Amygdala (tissue), 56 donors: ENCODE data around the gene TBL3.
"Not testable (repeated sequence)": the region's sequence is repeated elsewhere in the genome, so short reads cannot be mapped to it uniquely, and the experiment has no call there.

Source experiments
- DNase-seq, 56 donors: peaks; one replicate each; lab custom pipeline; 2025; lab: John Stamatoyannopoulos, UW

TBL3 gene

DNA sequence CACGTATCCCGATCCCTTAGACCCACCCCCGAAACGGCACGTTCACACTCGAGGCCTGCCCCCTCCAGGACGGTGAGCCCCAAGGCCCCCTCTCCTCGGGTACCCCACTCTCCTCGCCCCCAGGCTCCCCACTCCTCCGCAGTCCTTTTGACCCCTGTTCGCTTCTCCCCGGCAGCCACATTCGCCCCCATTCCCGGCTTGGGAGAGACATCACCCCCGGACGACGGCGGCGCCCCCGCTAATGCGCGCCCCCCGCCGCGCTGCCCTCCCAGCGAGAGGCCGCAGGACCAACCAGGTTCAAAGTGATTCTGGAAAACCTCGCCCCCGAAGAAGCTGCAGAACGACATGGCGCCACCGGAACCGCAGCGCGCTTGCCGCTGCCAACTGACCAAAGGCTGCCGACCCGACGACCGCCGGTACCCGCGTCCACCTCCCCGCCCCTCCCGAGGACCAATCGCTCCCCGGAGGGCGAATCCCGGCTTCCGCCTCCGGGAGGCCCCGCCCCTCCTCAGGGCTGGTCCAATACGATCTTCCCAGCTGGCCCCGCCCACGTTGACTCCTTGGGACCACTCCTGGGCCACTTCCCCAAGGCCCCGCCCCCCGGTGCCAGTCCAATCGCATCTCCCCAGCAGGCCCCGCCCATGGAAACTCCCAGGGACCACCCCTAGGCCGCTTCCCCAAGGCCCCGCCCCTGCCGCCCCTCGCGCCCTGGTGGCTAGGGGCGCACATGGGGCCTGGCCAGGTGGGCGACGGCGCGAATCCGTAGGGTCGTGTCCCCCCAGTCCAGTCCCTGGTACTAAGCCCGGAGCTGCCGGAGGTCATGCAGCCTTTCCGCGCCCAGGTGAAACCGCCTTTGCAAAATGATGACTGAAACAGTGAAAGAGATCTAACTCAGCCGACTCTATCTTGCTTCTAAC, 28.8 kb upstream of the TBL3 start, which contains the start of gene MSRB1:
MSRB1 (minus strand) TSS at position 390 of the 917 bp plus-strand sequence; CDS start at position 347, 43 bp downstream.
- peak; percentile 24 to 99 (median 98) for DNase-seq

- no peak for DNase-seq
Measured at GRCh38 chr16:1944612-1945199, 27.1 kb upstream of the TBL3 start.

- DNase-seq = no peak
Measured at GRCh38 chr16:1945559-1946391, 26.1 kb upstream of the TBL3 start.

DNA sequence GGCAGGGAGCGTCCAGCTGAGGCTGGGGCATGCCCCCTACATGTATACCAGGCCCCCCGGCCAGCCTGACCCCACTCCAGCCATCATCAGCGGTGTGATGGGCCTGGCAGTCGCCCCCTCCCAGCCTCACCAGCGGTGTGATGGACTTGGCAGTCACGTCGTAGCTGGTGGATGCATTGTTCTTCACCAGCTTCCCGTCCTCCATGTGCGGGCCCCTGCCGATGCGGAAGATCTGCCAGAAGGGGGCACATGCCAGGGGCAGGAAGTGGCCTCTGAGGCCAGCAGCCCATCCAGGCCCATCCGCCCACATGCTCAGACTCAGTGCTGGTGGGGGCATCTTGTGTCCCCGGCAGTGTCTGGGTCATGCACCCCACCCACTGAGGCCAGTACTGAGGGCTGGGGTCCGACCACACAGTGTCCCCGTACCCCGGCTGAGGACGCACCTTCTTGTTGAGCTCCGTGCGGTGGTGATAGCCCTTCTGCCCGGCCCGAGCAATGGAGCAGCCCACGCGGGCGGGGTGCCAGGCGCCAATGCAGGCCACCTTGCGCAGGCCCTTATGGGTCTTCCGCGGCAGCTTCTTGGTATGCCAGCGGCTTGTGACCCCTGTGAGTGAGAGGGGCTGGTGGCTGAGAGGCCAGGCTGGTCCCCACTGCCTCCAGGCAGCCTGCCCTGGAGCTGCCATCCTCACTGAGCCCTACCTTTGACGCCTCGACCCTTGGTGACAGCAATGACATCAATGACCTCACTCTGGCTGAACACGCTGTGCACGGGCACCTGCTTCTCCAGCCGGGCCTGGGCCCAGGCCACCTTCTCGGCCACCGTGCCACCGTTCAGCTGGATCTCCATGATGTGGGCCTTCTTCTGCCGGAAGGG, 25.1 kb upstream of the TBL3 start:
- no peak for DNase-seq

DNA sequence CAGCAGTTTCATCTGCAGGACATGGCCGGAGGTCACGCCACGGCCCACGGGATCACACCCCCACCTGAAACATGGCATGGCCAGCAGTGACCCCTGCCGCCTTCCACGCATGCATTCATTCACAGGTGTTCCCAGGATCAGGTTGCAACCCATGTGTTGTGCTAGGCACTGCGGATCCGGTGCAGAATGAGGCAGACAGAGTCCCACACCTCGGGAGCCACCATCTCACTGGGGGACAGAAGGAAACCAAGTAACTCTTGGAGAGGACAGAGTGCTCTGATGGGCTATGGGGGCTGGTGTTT, 24.5 kb upstream of the TBL3 start:
- DNase-seq = no peak

- DNase-seq = no peak
Measured at GRCh38 chr16:1949507-1949906, 22.3 kb upstream of the TBL3 start.

DNA sequence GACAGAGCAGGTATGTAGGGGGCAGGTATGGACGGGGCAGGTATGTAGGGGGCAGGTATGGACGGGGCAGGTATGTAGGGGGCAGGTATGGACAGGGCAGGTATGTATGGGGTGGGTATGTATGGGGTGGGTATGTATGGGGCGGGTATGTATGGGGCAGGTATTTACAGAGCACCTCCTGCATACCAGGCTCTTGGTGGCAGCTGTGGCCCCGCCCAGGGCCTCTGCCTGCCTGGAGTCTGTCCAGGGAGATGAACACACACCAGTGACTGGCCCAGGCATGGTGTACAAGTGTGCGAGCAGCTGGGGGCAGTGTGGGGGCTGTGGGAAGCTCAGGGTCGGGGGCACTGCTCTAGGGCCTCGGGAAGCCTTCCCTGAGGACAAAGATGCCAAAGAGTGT, 21.8 kb upstream of the TBL3 start:
- no peak for DNase-seq

GRCh38 chr16:1950559-1950958, 21.3 kb upstream of the TBL3 start:
- DNase-seq = no peak

DNA sequence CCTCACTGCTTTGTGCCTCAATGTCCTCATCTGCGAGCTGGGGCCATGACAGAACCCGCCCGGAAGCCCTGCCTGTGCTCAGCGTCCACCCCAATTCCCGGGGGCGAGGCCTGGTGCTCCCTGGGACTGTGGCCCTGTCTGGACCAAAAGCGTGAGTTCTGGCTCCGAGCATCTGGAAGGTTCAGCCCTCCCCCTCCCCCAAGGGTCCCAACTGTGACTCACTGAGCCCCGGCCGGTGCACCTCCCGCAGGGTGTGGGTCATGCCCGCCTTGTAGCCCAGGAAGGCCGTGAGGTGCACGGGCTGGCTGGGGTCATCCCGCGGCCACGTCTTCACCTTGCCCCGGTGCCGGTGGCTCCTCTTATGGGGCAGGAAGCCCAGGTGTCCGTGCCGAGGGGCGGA, 18.1 kb upstream of the TBL3 start:
- no peak for DNase-seq

DNA sequence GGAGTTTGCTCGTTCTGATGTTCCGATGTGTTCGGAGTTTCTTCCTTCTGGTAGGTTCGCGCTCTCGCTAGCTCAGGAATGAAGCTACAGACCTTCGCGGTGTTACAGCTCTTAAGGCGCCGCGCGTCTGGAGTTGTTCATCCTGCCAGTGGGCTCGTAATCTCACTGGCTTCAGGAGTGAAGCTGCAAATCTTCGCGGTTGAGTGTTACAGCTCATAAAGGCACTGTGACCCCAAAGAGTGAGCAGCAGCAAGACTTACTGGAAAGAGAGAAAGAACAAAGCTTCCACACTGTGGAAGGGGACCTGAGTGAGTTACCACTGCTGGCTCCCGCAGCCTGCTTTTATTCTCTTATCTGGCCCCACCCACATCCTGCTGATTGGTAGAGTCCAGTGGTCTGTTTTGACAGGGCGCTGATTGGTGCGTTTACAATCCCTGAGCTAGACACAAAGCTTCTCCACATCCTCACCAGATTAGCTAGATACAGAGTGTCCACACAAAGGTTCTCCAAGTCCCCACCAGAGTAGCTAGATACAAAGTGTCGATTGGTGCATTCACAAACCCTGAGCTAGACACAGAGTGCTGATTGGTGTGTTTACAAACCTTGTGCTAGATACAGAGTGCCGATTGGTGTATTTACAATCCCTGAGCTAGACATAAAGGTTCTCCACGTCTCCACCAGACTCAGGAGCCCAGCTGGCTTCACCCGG, 14.3 kb upstream of the TBL3 start:
- not testable (repeated sequence) for DNase-seq

DNA sequence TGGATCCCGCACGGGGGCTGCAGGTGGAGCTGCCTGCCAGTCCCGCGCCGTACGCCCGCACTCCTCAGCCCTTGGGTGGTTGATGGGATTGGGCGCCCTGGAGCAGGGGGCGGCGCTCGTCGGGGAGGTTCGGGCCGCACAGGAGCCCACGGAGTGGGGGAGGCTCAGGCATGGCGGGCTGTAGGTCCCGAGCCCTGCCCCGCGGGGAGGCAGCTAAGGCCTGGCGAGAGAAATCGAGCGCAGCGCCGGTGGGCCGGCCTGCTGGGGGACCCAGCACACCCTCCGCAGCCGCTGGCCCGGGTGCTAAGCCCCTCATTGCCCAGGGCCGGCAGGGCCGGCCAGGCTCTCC, 13.7 kb upstream of the TBL3 start:
- DNase-seq = not testable (repeated sequence)

GRCh38 chr16:1958715-1959268, 13.1 kb upstream of the TBL3 start:
- DNase-seq = no peak

GRCh38 chr16:1959269-1960039, 12.4 kb upstream of the TBL3 start, which contains the start of gene NDUFB10:
Gene NDUFB10 (plus strand): TSS chr16:1959538. CDS start chr16:1959625, 87 bp downstream.
- DNase-seq = peak; percentile 37 to 93 (median 80)

GRCh38 chr16:1960665-1961630, 10.9 kb upstream of the TBL3 start:
- peak in 1 of 56 donors; percentile 17 for DNase-seq

- DNase-seq = no peak
Measured at GRCh38 chr16:1961651-1962067, 10.2 kb upstream of the TBL3 start.

DNA sequence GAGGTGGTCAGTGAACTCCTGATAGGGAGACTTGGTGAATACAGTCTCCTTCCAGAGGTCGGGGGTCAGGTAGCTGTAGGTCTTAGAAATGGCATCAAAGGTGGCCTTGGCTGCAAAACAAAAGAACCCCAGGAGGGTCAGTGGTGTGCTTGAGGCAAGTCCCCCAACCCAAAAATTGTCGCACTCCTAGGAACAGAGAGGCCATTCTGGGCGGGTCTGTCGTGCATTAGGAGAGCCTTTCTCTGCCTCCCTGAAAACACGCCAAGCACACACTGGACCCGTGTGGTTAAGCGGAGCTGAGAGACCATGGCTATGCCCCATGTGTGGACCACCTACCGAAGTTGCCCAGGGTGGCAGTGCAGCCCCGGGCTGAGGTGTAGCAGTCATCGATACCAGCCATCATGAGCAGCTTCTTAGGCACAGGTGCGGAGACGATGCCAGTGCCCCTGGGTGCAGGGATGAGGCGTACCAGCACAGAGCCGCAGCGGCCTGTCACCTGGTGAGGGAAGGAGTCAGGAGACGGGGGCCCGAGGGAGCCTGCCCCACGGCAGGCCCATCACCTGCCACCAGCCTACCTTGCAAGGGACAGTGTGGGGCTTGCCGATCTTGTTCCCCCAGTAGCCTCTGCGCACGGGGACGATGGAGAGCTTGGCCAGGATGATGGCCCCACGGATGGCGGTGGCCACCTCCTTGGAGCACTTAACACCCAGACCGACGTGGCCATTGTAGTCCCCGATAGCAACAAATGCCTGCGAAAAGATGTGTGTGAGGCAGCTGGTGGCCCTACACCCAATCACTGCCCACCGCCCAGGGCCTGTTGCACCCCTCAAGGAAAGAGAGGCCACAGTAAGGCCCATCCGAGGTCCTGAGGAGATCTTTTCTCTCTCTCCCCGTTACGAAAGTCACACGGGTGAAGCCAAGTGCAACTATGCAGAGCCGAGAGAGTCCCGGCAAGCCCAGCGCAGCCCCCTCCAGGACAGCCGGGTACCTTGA, 9.4 kb upstream of the TBL3 start:
- not testable (repeated sequence) for DNase-seq
